ENCODE results near the gene SSU72. TPM values are rescaled to one million over a fixed set of nuclear protein-coding genes. Genes with fewer than 3 reads are reported as not detected.

SSU72 gene
- 145 and 169 TPM in 2 replicates for total RNA-seq (2014; rRNA removed; shearing (Covaris generic))

DNA sequence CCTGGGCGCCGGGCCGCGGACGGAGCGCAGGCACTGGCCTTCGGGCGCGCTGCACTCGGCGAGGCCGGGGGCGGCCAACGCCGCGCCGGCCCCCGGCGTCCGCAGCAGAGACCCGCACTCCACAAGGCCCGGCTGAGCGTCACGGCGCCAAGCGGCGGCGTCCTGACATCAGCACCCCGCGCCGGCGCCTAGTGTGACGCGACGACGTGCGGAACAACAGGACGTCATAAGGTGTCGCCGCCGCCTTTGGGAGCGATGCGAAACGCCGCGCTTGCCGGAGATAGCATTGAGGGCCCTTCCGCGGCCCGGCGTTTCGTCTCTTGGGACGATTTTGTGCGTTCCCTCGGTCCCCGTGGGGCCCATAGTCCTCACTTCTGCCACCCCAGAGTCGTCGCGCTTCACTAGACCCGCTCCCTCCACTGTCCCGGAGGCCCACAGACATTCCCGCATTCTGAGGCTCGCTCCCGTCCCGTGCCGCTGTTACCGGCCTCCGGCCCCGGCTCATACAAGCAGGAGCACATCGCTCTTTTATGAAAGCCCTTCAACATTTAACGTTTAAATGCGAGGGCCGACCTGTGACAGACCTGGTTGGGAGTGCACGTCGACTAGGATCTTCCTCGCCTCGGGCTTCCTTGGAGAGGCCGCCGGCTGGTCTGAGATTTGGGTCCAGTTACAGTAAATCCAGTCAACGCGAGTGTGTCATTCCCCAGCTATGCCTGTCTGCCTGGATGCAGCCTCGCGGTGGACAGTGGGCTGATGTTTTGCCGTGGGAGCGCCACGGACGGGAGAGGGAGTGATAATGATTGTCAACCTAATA, at the start of gene SSU72:
Gene SSU72 (minus strand): TSS at position 143 of the 817 bp plus-strand sequence. CDS start 306 bp downstream, outside the sequence.
- DNase-seq (ENCODE audit: low spot score), result peak; percentile 86
- in situ Hi-C loops (cut with HindIII; ENCODE audit: low sequenced_read_pairs), result no loop called here

DNA sequence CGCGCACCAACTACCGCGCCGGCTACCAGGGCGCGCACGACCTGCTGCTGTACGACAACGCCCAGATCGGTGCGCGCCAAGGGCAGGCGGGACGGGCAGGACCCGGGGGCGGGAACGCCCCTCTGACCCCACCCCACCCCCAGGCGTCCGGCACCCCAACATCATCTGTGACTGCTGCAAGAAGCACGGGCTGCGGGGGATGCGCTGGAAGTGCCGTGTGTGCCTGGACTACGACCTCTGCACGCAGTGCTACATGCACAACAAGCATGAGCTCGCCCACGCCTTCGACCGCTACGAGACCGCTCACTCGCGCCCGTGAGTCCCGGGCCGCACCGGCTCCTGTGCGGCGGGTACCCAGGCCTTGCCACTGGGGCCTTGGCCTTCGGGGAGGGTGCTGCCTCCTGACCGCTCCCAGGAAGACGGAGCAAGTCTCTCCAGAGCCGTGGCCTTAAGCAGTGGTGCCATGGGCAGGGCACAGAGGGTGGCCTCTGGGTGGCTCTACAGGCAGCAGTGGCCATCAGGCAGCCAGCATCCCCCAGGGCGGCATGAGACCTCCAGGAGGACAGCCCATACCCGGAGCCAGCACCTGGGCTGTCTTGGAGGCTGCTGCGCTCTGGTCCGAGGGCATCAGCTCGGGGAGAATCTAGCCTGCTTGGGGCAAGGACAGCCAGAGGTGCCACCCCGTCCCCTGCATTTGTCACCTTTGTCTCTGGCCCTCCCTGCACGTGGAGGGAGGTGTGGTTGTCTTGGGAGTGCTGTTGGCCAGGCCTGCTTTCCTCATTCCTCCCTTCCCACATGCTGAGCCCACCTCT, 49.2 kb upstream of the SSU72 start:
- no peak for DNase-seq (ENCODE audit: low spot score)
- in situ Hi-C loops (cut with HindIII; ENCODE audit: low sequenced_read_pairs), result no loop called here

DNA sequence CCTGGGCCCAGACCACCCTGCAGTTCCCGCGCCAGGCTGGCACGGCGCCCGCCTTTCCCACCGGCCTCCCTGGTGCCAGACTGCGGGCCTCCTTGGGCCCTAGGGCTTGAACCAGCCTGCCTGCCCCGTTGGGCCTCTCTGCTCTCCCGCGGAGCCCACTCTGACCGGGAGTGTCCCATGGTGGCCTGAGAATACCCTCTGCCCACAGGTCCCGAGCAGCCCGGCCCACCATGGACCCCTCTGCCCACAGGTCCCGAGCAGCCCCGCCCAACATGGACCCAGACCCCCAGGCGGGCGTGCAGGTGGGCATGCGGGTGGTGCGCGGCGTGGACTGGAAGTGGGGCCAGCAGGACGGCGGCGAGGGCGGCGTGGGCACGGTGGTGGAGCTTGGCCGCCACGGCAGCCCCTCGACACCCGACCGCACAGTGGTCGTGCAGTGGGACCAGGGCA, 48.5 kb upstream of the SSU72 start:
- no peak for DNase-seq (ENCODE audit: low spot score)
- in situ Hi-C loops (cut with HindIII; ENCODE audit: low sequenced_read_pairs), result no loop called here

GRCh38 chr1:1622788-1623094, 48.1 kb upstream of the SSU72 start:
- DNase-seq (ENCODE audit: low spot score), result no peak
- in situ Hi-C loops (cut with HindIII; ENCODE audit: low sequenced_read_pairs), result no loop called here

- DNase-seq (ENCODE audit: low spot score), result no peak
- in situ Hi-C loops (cut with HindIII; ENCODE audit: low sequenced_read_pairs), result no loop called here
Observed at GRCh38 chr1:1622010-1622787, 47.5 kb upstream of the SSU72 start.

DNA sequence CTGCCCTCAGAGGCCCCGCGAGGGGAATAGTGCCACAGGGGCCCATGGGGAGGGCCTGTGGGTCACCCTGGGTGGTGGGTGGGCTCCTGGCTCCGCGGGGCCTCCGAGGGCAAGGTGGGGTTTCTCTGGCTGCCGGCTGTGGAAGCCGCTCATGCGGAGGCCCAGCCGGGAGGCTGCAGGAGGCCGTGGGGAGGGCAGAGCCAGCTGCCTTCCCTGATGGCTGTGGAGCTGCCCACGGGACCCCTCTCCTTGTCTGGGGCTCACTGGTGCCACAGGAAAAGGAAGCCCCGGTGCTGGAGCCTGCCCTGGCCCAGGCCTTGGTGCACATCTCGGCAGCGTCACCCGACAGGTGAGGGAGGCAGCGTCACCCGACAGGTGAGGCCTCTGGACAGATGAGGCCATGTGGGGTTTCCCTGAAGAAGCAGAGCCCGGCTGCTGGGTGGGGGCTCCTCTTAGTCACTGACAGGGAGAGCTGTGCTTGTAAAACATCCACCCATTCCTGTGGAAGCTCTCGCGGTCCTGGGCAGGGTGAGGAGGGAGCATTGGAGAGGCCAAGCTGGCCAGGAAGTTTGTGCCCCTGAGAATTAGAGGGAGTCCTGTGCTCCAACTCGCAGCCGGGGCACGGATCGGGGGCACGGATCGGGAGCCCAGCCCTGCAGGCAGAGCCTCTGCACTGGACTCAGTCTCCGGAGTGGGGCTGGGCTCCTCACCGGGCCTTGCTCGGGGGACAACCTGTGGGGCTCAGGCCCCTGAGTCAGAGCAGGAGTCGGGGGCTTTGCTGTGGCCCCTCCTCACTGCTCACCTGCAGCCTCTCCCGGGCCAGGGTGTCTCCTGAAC, 46.7 kb upstream of the SSU72 start:
- in situ Hi-C loops (cut with HindIII; ENCODE audit: low sequenced_read_pairs), result no loop called here
- no peak for DNase-seq (ENCODE audit: low spot score)

DNA sequence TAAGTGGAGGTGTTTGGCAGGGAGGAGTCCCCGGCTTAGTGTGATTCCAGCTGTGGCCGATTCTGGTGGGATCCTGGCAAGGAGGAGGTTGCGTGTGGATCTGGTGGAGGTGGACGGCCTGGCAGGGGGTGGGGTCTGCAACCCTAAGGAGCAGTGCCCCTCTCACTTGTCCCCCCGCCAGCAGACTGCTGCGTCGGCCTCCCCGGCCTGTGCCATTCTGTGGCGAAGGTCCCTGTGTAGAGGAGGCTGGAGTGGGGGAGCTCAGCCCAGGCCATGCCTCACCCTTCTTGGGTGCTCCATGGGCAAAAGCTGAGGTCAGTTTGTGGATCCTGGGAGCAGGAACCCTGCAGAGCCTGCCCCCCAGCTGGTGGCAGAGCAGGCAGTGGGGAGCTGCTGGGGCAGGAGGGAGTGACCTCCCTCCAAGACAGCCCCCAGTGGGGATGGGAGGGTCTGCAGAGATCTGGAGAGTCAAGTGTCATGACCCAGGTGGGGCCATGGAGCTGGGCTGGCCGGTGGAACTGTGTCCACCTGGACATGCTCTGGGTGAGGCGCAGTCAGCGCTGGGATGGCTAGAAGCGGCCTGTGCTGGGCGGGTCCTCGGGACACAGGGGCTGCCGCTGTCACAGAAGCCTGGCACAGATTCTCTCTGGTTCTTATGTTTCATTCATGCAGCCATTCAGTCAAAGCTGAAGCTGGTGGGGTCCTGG, 45.9 kb upstream of the SSU72 start:
- no peak for DNase-seq (ENCODE audit: low spot score)
- in situ Hi-C loops (cut with HindIII; ENCODE audit: low sequenced_read_pairs), result no loop called here

DNA sequence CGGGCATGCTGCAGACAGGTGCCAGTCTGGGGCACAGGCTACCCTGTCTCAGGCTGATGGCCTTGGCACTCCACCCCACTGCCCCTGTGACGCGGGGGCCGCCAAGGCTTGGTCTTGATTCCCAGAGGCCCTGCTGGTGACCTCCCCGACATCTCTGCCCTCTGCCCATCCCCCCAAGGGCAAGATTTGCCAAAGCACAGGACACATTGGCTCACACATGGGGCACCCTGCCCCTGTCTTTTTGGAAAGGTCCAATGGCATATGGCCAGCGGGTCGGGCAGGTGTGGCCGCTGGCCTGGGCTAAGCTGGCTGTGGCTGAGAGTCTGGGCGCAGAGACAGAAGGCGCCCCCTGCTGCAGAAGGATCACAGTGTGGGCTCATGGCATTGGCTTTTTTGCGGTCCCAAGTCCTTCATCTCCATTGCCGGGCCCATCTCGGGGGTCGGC, 45.3 kb upstream of the SSU72 start:
- DNase-seq (ENCODE audit: low spot score), result no peak
- in situ Hi-C loops (cut with HindIII; ENCODE audit: low sequenced_read_pairs), result no loop called here

DNA sequence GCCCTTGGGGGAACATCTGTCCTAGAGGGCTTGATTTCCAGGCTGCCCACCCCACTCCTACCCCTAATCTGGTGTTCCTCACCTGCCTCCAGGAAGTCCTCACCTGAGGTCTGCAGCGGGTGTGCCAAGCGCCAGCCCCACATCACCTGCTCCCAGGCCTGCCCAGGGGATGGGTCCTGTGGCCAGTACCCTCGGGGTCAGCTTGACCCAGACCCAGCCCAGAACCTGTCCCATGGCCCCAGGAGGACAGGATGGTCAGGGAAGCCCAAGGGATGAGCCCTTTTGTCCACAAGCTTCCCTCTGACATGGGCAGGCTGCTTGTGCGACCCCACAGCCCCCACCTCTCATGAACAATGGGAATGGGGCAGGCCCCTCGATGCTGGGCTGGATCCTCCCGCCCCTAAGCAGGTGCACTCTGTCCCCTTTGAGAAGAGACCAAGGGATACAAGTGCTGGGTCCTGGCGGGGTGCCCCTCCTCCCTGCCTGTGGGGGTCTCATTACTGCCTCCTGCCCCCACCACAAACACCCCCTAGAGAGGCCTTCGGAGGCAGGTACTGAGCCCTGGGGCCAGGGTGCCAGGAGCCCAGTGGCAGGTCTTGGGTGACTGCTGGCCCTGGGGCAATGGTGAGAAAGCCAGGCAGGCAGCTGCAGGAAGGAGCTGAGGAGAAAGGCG, 43.9 kb upstream of the SSU72 start:
- in situ Hi-C loops (cut with HindIII; ENCODE audit: low sequenced_read_pairs), result no loop called here
- no peak for DNase-seq (ENCODE audit: low spot score)

DNA sequence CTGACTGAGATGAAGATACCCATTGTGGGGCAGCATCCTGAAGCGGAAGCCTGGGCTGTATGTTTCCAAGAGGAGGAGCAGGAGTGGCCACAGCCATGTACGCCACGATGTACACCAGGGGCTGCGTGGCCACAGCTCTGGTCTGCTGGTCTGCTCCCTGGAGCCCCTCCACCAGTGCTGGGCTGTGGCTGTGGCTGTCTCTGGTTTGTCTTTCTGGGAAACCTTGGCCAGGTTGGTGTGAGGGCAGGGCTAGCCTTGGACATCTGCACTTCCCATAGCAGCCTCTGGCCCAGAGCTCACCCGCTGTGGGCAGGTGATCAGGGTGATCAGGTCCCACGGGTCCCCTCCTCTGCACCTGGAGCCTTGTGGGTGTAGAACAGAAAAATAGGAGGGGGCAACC, 43.3 kb upstream of the SSU72 start:
- in situ Hi-C loops (cut with HindIII; ENCODE audit: low sequenced_read_pairs), result no loop called here

DNA sequence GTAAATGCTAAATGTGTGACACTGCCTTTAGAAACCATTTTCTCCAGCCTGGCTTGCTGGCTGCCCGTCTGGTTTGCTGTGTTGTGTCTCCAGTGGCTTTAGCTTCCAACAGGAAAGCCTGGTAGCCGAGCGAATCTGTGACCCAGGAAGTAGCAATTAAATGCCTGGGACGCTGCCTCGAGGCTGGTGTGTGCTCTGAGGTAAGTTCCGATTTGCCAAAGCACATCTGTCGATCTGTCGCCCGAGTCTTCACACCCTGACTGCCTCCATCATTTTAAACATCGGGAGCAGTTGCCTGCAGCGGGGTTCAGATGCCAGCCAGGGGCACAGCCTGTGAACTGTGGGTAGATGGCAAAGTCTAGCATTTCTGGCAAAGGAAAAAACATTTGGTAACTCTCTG, 42.9 kb upstream of the SSU72 start:
- no peak for DNase-seq (ENCODE audit: low spot score)
- in situ Hi-C loops (cut with HindIII; ENCODE audit: low sequenced_read_pairs), result no loop called here

More for the DNA sequence above, 43.3 kb upstream of the SSU72 start:
- DNase-seq (ENCODE audit: low spot score), result no peak

GRCh38 chr1:1616838-1617237, 42.2 kb upstream of the SSU72 start:
- in situ Hi-C loops (cut with HindIII; ENCODE audit: low sequenced_read_pairs), result no loop called here

GRCh38 chr1:1616045-1616790, 41.6 kb upstream of the SSU72 start:
- no peak for DNase-seq (ENCODE audit: low spot score)
- in situ Hi-C loops (cut with HindIII; ENCODE audit: low sequenced_read_pairs), result no loop called here

More at GRCh38 chr1:1616838-1617237, 42.2 kb upstream of the SSU72 start:
- DNase-seq (ENCODE audit: low spot score), result no peak

GRCh38 chr1:1615256-1616044, 40.8 kb upstream of the SSU72 start, which contains the start of gene MIB2:
Gene MIB2, plus strand, starts transcription at chr1:1615500. Its CDS starts 7,953 bp downstream, at chr1:1623453.
- DNase-seq (ENCODE audit: low spot score), result peak; percentile 97
- in situ Hi-C loops (cut with HindIII; ENCODE audit: low sequenced_read_pairs), result no loop called here

DNA sequence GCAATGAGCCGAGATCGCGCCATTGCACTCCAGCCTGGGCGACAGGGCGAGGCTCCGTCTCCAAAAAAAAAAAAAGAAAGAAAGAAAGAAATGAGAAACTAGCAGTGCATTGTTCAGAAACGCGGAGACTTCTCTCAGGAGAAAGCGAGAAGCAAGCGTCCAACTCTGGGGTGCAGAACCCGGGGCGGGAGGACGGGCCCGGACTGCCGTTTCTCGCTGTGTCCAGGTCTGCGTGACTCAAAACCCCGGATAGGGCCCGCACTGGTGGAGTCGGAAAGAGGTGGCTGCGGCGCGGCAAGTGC, 40.2 kb upstream of the SSU72 start:
- in situ Hi-C loops (cut with HindIII; ENCODE audit: low sequenced_read_pairs), result no loop called here
- DNase-seq (ENCODE audit: low spot score), result no peak

GRCh38 chr1:1614204-1614953, 39.7 kb upstream of the SSU72 start:
- in situ Hi-C loops (cut with HindIII; ENCODE audit: low sequenced_read_pairs), result no loop called here
- peak; percentile 62 for DNase-seq (ENCODE audit: low spot score)

Data from G401 (cell line).